ENCODE measurements around the gene PEAK1. TPM values are rescaled to one million over a fixed set of nuclear protein-coding genes. Genes with fewer than 3 reads are reported as not detected.
"Not testable (repeated sequence)": the region's sequence is repeated elsewhere in the genome, so short reads cannot be mapped to it uniquely, and the experiment has no call there.

PEAK1 gene
- total RNA-seq, 1 experiment from 2014 or later = 2.6 TPM

DNA sequence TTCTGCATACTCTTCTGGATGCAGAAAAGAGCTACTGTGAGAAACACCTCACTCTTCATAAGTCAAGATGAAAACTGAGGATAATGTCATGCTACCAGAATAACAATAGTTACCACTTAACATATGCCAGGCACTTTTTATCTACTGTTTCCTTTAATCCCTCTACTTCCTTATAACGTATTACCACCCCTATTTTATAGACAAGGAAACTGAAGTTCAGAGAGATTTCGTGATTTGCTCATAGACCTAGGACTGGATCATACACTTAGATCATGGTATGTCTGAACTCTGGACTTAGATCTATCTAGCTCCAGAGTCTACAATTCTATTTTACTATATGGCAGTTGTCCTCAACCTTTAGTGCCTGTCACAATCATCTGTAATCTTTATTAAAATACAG lies 193.3 kb downstream of the PEAK1 start:
- no peak for DNase-seq (ENCODE audit: low spot score)

DNA sequence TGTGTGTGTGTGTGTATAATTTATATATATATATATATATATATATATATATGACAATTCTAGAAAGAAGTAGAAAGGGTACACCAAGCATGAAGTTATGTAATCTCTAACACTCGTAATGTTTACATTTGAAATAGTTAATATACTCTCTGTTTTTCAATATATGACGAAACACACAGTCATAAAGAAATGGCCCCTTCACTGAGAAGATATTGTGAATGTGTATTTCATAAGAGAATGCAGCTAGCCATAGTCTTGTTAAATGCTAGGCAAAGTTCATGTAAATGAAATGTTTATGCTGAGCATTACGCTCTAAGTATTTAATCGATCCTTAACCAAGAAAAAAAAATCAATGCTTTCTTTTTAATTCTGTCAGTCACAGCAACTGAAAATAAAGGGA lies 194.3 kb downstream of the PEAK1 start:
- DNase-seq (ENCODE audit: low spot score) = no peak

DNA sequence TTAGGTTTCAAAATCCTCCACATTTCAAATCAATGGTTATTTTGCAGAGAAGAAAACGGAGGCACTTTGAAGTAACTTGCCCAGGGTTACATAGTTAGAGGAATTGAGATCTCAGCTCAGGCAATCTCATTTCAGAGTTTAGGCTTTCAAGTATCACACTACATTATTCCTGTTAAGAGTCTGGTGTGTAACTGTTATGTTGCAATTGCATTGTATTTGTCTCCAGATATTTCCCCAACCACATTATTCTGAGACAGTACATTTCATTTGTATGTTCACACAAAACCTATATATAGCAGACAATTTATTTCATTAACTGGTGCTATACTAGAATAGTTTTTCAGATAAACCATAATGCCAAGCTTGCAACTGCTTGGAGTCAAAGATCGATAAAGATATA lies 194.8 kb downstream of the PEAK1 start:
- DNase-seq (ENCODE audit: low spot score) = no peak

DNA sequence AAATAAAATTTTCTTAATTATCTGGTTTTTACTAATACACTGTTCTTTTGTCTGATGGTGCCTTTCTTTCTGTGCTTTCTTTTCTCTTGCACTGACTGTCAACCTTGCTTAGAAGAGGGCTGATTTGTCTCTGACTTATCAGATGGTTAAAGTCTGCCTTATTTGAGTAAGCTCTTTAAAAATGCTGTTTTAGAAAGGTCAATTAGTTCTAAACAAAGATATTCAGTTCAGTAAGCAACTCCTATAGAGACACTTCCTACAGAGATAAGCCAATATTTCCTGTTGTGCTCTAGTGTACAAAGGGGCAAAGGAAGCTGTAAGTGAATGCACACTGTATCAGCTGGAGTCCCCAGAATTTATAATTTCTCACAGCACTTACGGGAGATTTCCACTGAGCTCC lies 195.6 kb downstream of the PEAK1 start:
- DNase-seq (ENCODE audit: low spot score) = no peak

- no peak for DNase-seq (ENCODE audit: low spot score)
These were observed 198.2 kb downstream of the PEAK1 start for GRCh38 chr15:77221708-77222107.

GRCh38 chr15:77221174-77221573 lies 198.7 kb downstream of the PEAK1 start:
- DNase-seq (ENCODE audit: low spot score) = no peak

GRCh38 chr15:77219841-77220240 lies 200.1 kb downstream of the PEAK1 start:
- no peak for DNase-seq (ENCODE audit: low spot score)

- DNase-seq (ENCODE audit: low spot score) = no peak
These were observed 210.7 kb downstream of the PEAK1 start for GRCh38 chr15:77209221-77209620.

DNA sequence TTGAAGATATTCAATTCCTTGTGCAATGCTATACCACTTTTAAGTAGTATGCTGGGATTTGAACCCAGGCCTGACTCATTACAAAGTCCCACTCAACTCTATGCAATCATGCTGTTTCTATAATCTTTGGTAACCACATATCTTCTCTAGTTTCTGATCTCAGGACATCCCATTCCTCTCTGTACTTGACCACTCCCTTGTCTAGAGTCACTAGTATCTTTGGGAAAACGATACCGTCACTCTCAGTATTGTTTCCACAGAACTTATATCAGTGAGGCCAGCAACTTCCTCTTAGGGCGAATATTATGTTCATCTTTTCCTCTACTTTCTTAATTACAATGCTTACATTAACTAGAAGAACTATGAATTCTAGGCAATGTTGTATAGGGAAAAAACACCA lies 211.7 kb downstream of the PEAK1 start:
- no peak for DNase-seq (ENCODE audit: low spot score)

DNA sequence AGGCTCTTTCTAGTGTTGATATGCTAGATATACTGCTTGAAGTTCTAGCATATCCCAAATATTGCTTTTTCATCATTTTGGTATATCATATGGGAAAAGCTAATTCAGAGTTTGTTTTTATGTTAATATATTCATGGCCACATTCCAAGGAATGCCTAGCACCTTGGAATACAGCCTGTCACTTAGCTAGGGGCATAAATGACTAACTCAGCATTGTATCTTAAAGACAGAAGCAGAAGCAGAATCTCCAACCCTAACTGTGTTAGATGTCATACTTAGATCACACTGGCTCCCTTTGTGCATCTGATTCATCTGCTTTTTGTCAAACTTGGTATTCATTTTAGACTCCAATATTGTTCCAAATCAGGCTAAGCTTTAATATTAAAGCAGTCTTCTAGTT lies 218.2 kb downstream of the PEAK1 start:
- no peak for DNase-seq (ENCODE audit: low spot score)

DNA sequence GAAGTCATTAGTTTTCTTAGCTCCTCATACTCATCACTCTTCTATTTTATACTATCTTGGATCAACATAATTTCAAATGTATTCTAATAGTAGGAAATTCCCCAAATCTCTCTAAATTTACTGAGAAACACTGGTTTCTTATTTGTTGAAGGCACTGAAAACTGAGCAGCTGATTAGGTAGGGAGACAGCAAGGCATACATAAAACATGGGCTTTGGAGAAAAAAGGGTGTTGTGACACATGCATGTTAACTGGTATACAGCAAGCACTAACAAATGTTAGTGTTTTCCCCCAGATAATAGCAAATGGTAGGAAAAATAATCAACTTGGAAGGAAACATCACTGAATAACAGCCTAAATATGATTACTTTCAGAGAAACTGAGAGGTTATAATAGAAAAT lies 223.5 kb downstream of the PEAK1 start:
- DNase-seq (ENCODE audit: low spot score) = no peak

DNA sequence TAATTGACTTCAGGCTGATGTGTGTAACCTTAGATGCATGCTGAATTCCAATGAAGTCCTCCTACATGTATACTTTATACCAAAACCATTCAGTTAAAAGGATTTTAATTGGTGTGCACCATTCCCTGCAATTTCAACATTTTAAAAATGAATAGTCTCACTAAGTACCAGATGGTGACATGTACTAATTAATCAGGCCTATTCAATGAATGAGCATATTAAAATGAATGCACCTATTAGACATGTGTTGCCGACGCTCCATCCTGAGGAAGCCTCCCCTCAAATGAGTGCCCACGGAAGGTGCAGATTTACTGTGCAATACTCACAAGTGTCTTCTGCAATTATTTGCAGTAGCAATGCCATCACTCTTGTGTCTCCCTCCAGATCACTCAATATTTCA lies 224.3 kb downstream of the PEAK1 start:
- DNase-seq (ENCODE audit: low spot score) = no peak

GRCh38 chr15:77192451-77192850 lies 227.5 kb downstream of the PEAK1 start:
- no peak for DNase-seq (ENCODE audit: low spot score)

DNA sequence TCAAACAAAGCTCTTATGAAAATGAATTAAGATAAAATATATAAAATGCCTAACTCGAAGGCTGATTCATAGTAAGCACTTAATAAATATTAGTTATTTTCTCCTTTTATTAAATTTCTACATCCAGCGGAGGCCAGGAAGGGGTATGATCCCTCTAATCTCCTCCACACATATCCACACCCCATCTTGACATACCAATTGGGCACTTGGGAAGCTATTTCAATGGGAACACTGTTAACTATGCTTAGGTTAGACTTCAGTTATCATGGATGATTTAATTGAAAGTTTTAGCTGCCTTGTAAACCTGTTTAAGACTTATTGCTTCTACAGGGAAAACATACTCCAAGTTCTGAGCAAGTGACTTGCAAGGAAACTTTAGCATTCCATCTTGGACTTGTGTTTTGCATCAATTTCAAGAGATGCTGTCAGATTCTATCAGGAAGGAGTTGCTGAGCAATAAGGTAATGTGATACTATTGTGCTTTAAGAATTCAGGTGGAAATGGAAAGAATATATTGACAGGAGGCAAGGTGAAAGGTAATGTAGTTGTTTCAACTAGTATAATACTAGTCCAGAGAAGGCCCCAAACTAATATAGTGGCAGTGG lies 228.6 kb downstream of the PEAK1 start:
- DNase-seq (ENCODE audit: low spot score) = no peak

DNA sequence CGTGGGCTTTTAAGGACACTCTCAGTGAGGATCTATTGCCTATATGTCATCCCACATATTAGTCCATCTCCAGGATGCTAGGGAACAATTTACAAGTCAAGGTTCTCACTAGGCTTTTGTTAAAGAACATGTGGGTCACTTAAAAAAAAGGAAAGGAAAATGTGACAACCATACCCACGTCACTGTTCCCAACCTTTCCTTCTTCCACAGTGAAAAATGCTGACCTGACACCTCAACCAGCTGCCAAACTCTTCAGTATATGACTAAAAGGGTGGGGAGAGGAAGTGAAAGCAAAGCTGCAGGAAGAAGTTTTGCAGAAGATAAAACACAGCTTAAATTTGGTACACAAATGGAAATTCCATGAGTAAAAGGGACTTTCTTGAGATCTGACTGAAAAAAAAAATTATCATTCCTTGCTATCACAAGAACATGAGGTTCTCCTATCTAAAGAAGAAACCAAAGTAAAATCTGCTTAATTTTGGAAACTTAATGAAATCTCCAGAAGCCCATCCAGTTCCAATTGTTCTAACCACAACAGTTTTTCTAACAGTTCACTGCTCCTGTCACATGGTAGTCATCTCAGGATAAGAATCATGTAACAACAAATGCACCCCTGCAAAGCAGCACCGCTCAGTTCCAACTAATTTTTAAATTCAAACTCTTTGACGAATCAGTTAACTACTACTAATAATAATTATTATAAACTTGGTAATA lies 232.0 kb downstream of the PEAK1 start:
- peak; percentile 20 for DNase-seq (ENCODE audit: low spot score)

GRCh38 chr15:77186594-77187011 lies 233.3 kb downstream of the PEAK1 start:
- no peak for DNase-seq (ENCODE audit: low spot score)

- DNase-seq (ENCODE audit: low spot score) = no peak
These were observed 234.6 kb downstream of the PEAK1 start for GRCh38 chr15:77185242-77185785.

- not testable (repeated sequence) for DNase-seq (ENCODE audit: low spot score)
These were observed 235.6 kb downstream of the PEAK1 start for GRCh38 chr15:77184352-77184751.

DNA sequence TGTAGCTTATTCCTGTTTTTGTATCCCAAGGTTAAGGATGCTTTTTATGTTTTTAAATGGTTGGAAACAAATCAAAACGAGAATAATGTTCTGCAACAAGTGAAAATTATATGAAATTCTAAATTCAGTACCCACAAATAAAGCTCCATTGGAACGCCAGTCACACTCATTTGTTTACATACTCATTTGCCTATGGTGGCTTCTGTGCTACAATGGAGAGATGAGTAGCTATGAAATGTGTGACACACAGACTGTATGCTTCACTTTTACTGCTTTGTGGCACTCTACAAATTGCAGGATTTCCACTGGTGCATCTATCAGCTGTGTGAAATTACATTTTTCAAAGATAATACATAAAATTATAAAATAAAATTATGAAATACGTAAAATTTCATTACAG lies 236.8 kb downstream of the PEAK1 start:
- no peak for DNase-seq (ENCODE audit: low spot score)

GRCh38 chr15:77181305-77182074 lies 238.4 kb downstream of the PEAK1 start:
- no peak for DNase-seq (ENCODE audit: low spot score)

GRCh38 chr15:77180757-77181156 lies 239.1 kb downstream of the PEAK1 start:
- DNase-seq (ENCODE audit: low spot score) = no peak

GRCh38 chr15:77180270-77180669 lies 239.6 kb downstream of the PEAK1 start:
- no peak for DNase-seq (ENCODE audit: low spot score)

DNA sequence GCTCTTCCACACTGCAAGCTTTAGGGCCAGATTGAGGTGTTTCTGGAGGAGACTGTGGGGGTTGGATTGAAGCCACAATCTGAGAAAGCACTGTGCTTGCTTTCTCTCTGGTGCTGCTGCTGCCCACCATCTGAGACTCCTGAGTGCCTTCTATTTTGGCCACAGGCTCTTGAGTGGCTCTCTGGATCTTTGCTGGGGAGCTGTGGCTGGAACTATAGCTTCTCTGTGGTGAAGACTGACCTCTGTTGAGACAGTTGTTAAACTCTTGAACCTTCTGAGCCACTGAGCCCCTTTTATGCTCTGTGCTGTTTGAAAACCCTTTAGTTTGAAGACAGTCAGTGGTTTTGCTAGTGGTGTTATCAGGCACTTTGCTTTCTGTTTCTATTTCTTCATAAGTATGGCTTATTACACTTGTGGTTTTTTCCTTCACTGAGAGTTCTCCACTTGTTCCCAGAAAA lies 240.3 kb downstream of the PEAK1 start:
- DNase-seq (ENCODE audit: low spot score) = no peak
